Bronchial epithelial cell (primary cell): ENCODE data around the gene SRRM1. TPM values are rescaled to one million over a fixed set of nuclear protein-coding genes. Genes with fewer than 3 reads are reported as not detected.
"Not testable (repeated sequence)": the region's sequence is repeated elsewhere in the genome, so short reads cannot be mapped to it uniquely, and the experiment has no call there.

Experiments used
- DNase-seq: peaks from one replicate; pipeline ENCODE4 v3.0.0-alpha.2; 2010; ENCODE audit warnings: low read depth
- FAIRE-seq: peaks from 2 replicates; lab custom pipeline; 2011; peaks lifted over from hg19 to GRCh38; lab: Jason Lieb, UNC
- H3K27me3 ChIP-seq: 2 replicates; pipeline ENCODE4 v1.5.1; 2011; ENCODE audit warnings: low read length; ENCODE audit not compliant: control insufficient read depth, insufficient read depth
- H3K36me3 ChIP-seq: 2 replicates; pipeline ENCODE4 v1.5.1; 2011; ENCODE audit warnings: low read length; ENCODE audit not compliant: control insufficient read depth, insufficient read depth
- H3K4me3 ChIP-seq: 2 replicates; pipeline ENCODE4 v1.5.1; 2011; ENCODE audit warnings: mild to moderate bottlenecking, low read depth, low read length, control low read depth
- CTCF ChIP-seq: IDR thresholded peaks from 2 replicates; pipeline ENCODE4 v1.5.1; 2011; ENCODE audit warnings: mild to moderate bottlenecking, moderate library complexity, low read length, control low read depth, inconsistent platforms; ENCODE audit not compliant: insufficient read depth, severe bottlenecking
- total RNA-seq: library from RNA; depleted of rRNA; stranded (reverse); fragments of >200 nt; gene quantifications from 2 replicates; pipeline ENCODE4 v1.2.1, GENCODE V29; 2014

The SRRM1 gene
- total RNA-seq, 1 donor from 2014 or later = 18.4 TPM

- Histone ChIP-seq H3K27me3 (no peaks in the 10 kb centered on the region), H3K36me3 (no peaks in the 10 kb centered on the region), H3K4me3 (no peak overlapping the region)
- DNase-seq (peak; percentile 92), FAIRE-seq (no peak)
- no peak for TF ChIP-seq CTCF
Measured at GRCh38 chr1:24704411-24705259, 61.5 kb downstream of the SRRM1 start.

- DNase-seq (peak; percentile 90), FAIRE-seq (no peak)
- Histone ChIP-seq H3K36me3 (no peaks in the 10 kb centered on the region), H3K4me3 (peak overlapping the region; percentile 10), H3K27me3 (no peaks in the 10 kb centered on the region)
- no peak for TF ChIP-seq CTCF
Measured at GRCh38 chr1:24705260-24706073, 62.4 kb downstream of the SRRM1 start.

GRCh38 chr1:24706074-24706389 lies 62.9 kb downstream of the SRRM1 start:
- H3K4me3 ChIP-seq, H3K36me3 ChIP-seq, DNase-seq, H3K27me3 ChIP-seq, FAIRE-seq: not testable (repeated sequence)

GRCh38 chr1:24707687-24708086 lies 64.6 kb downstream of the SRRM1 start:
- DNase-seq (no peak), FAIRE-seq (no peak)
- Histone ChIP-seq H3K36me3 (no peaks in the 10 kb centered on the region), H3K27me3 (no peaks in the 10 kb centered on the region), H3K4me3 (no peak overlapping the region)
- no peak for TF ChIP-seq CTCF

- Histone ChIP-seq H3K36me3 (no peaks in the 10 kb centered on the region), H3K4me3 (no peak overlapping the region), H3K27me3 (no peaks in the 10 kb centered on the region)
- no peak for FAIRE-seq
- no peak for DNase-seq
- no peak for TF ChIP-seq CTCF
Measured at GRCh38 chr1:24708938-24709337, 65.8 kb downstream of the SRRM1 start.

GRCh38 chr1:24709791-24710441 lies 66.8 kb downstream of the SRRM1 start:
- H3K27me3 ChIP-seq = no peaks in the 10 kb centered on the region
- H3K4me3 ChIP-seq = no peak overlapping the region
- H3K36me3 ChIP-seq = no peaks in the 10 kb centered on the region
- DNase-seq (no peak), FAIRE-seq (no peak)
- no peak for TF ChIP-seq CTCF
